Spleen (tissue), 13 donors: ENCODE measurements around the gene ZFHX2. TPM values are rescaled to one million over a fixed set of nuclear protein-coding genes. Genes with fewer than 3 reads are reported as not detected.
"Not testable (repeated sequence)": the region's sequence is repeated elsewhere in the genome, so short reads cannot be mapped to it uniquely, and the experiment has no call there.

Experiments used
- DNase-seq: peaks from one replicate; pipeline ENCODE4 v3.0.0-alpha.2; 2020
- H3K27ac ChIP-seq, 8 donors: fragments of 200-600 bp; sonication (generic) in 7 of 8; 1 replicate in 4 of 8; 2 replicates in 4 of 8; pipeline versions ENCODE4 v1.5.0 to v1.8.0; 2016 to 2021; ENCODE audit warnings: inconsistent platforms in 4 of 8, mild to moderate bottlenecking in 4 of 8, moderate library complexity in 1 of 8
- H3K27me3 ChIP-seq, 7 donors: fragments of 200-600 bp; sonication (generic) in 6 of 7; replicated peaks in 1 of 7; 1 replicate in 4 of 7; 2 replicates in 3 of 7; pipeline versions ENCODE4 v1.5.0 to v1.8.0; 2016 to 2021; ENCODE audit warnings: inconsistent platforms in 3 of 7, mild to moderate bottlenecking in 1 of 7
- H3K36me3 ChIP-seq, 6 donors: fragments of 200-600 bp; sonication (generic) in 5 of 6; 1 replicate in 4 of 6; 2 replicates in 2 of 6; pipeline versions ENCODE4 v1.5.0 to v1.8.0; 2016 to 2021; ENCODE audit warnings: inconsistent platforms in 2 of 6
- H3K4me1 ChIP-seq, 6 donors: fragments of 200-600 bp; sonication (generic) in 5 of 6; 1 replicate in 3 of 6; 2 replicates in 3 of 6; pipeline versions ENCODE4 v1.5.0 to v1.8.0; 2016 to 2021; ENCODE audit warnings: inconsistent platforms in 3 of 6
- H3K4me3 ChIP-seq, 8 donors: fragments of 200-600 bp; sonication (generic) in 7 of 8; 1 replicate in 4 of 8; 2 replicates in 4 of 8; pipeline versions ENCODE4 v1.5.0 to v1.8.0; 2016 to 2021; ENCODE audit warnings: inconsistent platforms in 4 of 8, mild to moderate bottlenecking in 4 of 8, moderate library complexity in 2 of 8
- H3K9me3 ChIP-seq, 8 donors: fragments of 200-600 bp; sonication (generic) in 7 of 8; 1 replicate in 4 of 8; 2 replicates in 4 of 8; pipeline versions ENCODE4 v1.5.0 to v1.8.0; 2016 to 2021; ENCODE audit warnings: inconsistent platforms in 4 of 8
- POLR2A ChIP-seq, 3 donors: fragments of 450-650 bp; IDR thresholded peaks; one replicate each; pipeline ENCODE4 v1.5.1; 2017; ENCODE audit warnings: antibody characterized with exemption in 3 of 3, mild to moderate bottlenecking in 1 of 3
- POLR2AphosphoS5 ChIP-seq, 3 donors: sonication (generic); formaldehyde crosslinking; IDR thresholded peaks; one replicate each; pipeline ENCODE4 v1.5.1; 2017; ENCODE audit warnings: antibody characterized with exemption in 3 of 3
- WGBS, 5 donors: extraction: QIAGEN DNeasy Blood & Tissue Kit in 3 of 5; methylation state at CpG; one replicate each; pipeline versions ENCODE4 v1.1.5 to v1.1.7; 2013 to 2018; 5-methylcytosine and 5-hydroxymethylcytosine counted together
- intact Hi-C: fragments of 100-400 bp; cut with DNase I; formaldehyde crosslinking; loops from one replicate; pipeline ENCODE4 v1.15.0; 2023; ENCODE audit warnings: low total_unique reads
- long read RNA-seq, 2 donors: transcript quantifications; one replicate each; lab custom pipeline, GENCODE V29; 2026
- polyA plus RNA-seq, 3 donors: library from polyadenylated mRNA; stranded (reverse); fragments of 200-250 nt; gene quantifications; one replicate each; pipeline ENCODE4 v1.2.1, GENCODE V29; 2013
- total RNA-seq, 7 donors: library from RNA; depleted of rRNA in 3 of 7; stranded (reverse); fragments of >200 nt in 3 of 7; fragmentation: NEBNext Ultra II Directional in 4 of 7; extraction: Animal tissue kit (Norgen Biotek cat#: 25700) in 4 of 7; gene quantifications; one replicate each; pipeline versions ENCODE4 v1.1.0 to v1.2.1, GENCODE V29; 2016 to 2021
- TF ChIP-seq, protein P1 (sequence below), 11 experiments: fragments of 200-600 bp in 7 of 11; fragments of 450-650 bp in 4 of 11; sonication (generic) in 4 of 11; IDR thresholded peaks in 8 of 11; conservative IDR thresholded peaks in 3 of 11; 1 replicate in 7 of 11; 2 replicates in 4 of 11; pipeline versions ENCODE4 v1.4.0 to v1.8.0; 2016 to 2021; ENCODE audit warnings: antibody characterized with exemption in 11 of 11, inconsistent platforms in 4 of 11, mild to moderate bottlenecking in 1 of 11
- donor health status: healthy with polysubstance abuse.
- donor health status: DM: no; HTN: no; CAD: no; lungs with moderate emphysema.
- donor health status: DM: no; HTN: no; CAD: no.
- donor health status: Bipolar disorder and iron deficiency.
- donor health status: healthy.
- donor health status: DM: no; HTN: no; CAD: no.
- donor health status: DM: yes; HTN: yes; CAD: no.

Gene ZFHX2
- total RNA-seq, result 1 to 10 TPM in 5 of 7 donors, under 1 TPM in 2; 0.42 to 2.9 (median 1.5) TPM
- under 1 TPM; 0.09 to 0.35 (median 0.11) TPM for polyA plus RNA-seq
- long read RNA-seq, donor 1, result 0 reads
- long read RNA-seq, donor 2, result 0 reads

DNA sequence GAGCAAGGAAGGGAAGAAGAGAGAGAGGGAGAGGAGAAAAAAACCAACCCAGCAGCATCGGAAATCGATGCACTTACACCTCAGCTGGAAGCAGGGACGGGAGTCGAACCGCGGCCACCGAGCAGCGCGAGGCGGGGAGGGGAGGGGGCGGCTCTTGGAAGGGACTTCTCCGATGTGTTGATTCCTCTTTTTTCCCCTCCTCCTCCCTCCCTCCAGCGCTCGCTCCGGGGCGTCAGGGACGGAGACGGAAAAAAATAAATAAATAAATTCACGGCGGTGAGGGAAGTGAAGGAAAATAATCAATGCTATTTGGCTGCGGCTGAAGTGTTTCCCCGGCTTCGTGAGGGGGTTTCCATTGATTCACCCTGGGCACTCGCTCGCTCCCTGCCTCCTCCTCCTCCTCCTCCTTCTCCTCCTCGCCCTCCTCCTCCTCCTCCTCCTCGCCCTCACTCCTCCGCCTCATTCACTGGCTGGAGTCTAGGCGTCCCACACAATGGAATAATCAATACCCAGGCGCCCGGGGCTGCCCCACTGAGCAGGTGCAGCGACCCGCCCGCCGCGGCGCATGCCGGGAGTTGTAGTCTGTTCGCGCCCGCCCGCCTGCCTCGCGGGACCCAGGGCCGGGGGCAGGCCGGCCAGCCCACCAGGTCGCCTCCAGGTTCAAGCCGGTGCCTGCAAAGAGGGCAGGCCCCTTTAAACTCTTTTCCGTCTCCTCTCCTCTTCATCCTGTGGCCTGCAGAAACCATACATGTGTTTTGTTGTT is at the start of gene ZFHX2:
TSS of gene ZFHX2 (minus strand) at position 500 of the 763 bp plus-strand sequence. CDS start 16,440 bp downstream, outside the sequence.
- intact Hi-C loops, result no loop called here
- peaks cover 4 to 51% (median 29%) of the 10 kb centered on the region in 6 donors for H3K4me1 ChIP-seq
- H3K4me3 ChIP-seq, result peak within 1 kb of the TSS; percentile 49 to 80 (median 72)
- H3K27ac ChIP-seq, result peak within 1 kb of the TSS; percentile 38 to 77 (median 58)
- peaks cover 0 to 11% (median 0%) of the 10 kb centered on the region in 7 donors for H3K27me3 ChIP-seq
- TF ChIP-seq POLR2A (IDR thresholded peaks at IDR 0.05) (no peak), POLR2AphosphoS5 (IDR thresholded peaks at IDR 0.05) (peak; percentile 33 to 69 (median 59))
- no peaks in the 10 kb centered on the region for H3K36me3 ChIP-seq
- no peaks in the 10 kb centered on the region for H3K9me3 ChIP-seq
- peak; percentile 95 for DNase-seq
- 0 to 1% (median 1%) methylated on average over 37 to 49 of the region's 49 CpGs for WGBS, 5 donors

DNA sequence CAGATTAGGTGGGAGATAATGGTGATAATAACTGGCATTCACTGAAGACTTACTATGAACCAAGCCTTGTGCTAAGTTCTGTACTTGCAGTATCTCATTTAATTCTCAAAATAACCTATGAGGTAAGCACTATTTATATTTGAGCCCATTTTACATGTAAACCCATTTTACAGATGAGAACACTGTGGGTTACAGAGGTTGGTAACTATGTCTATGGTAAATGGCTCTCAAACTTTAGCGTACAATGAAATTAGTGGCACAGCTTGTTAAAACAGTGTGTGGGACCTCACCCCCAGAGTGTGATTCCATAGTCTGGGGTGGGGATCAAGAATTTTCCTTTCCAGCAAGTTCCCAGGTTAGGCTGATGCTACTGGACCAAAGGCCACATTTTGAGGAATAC is 49.2 kb upstream of the ZFHX2 start:
- Histone ChIP-seq H3K27me3 (no peaks in the 10 kb centered on the region), H3K4me3 (no peak overlapping the region), H3K27ac (no peak overlapping the region), H3K36me3 (no peaks in the 10 kb centered on the region), H3K9me3 (peaks cover 0 to 12% (median 8%) of the 10 kb centered on the region in 8 donors), H3K4me1 (no peaks in the 10 kb centered on the region)
- WGBS, 5 donors, result 96 to 100% (median 100%) methylated on average over 1 of the region's 1 CpG
- no peak for DNase-seq
- intact Hi-C loops, result no loop called here
- TF ChIP-seq, protein P1, sequence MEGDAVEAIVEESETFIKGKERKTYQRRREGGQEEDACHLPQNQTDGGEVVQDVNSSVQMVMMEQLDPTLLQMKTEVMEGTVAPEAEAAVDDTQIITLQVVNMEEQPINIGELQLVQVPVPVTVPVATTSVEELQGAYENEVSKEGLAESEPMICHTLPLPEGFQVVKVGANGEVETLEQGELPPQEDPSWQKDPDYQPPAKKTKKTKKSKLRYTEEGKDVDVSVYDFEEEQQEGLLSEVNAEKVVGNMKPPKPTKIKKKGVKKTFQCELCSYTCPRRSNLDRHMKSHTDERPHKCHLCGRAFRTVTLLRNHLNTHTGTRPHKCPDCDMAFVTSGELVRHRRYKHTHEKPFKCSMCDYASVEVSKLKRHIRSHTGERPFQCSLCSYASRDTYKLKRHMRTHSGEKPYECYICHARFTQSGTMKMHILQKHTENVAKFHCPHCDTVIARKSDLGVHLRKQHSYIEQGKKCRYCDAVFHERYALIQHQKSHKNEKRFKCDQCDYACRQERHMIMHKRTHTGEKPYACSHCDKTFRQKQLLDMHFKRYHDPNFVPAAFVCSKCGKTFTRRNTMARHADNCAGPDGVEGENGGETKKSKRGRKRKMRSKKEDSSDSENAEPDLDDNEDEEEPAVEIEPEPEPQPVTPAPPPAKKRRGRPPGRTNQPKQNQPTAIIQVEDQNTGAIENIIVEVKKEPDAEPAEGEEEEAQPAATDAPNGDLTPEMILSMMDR (IDR thresholded peaks at IDR 0.05 in 8 of 11, conservative IDR thresholded peaks at IDR 0.05 in 3 of 11), result no peak
- no peak for TF ChIP-seq POLR2A (IDR thresholded peaks at IDR 0.05)
- TF ChIP-seq POLR2AphosphoS5 (IDR thresholded peaks at IDR 0.05), result no peak

DNA sequence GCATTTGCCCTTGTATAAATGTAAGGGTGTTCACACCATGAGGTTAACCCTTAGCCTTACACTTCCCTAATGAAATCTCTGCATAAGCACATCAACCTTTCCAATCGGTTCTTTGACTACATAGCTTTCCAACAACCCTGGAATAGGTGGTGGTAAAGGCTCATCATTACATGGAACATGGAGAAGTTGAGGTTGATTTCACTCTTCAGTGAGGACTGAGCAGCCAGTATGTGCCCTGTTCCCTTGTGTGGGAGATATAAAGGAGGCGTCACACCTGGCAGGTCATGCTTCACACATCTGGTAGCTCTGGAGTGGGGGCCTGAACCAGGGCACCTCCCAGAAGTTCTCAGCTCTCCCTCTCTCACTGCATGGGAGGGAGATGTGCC is 48.8 kb upstream of the ZFHX2 start:
- Histone ChIP-seq H3K27me3 (no peaks in the 10 kb centered on the region), H3K36me3 (no peaks in the 10 kb centered on the region), H3K4me1 (no peaks in the 10 kb centered on the region), H3K9me3 (peaks cover 0 to 12% (median 8%) of the 10 kb centered on the region in 8 donors), H3K4me3 (no peak overlapping the region), H3K27ac (no peak overlapping the region)
- 37 to 93% (median 87%) methylated on average over 2 of the region's 2 CpGs for WGBS, 5 donors
- TF ChIP-seq POLR2AphosphoS5 (IDR thresholded peaks at IDR 0.05) (no peak), POLR2A (IDR thresholded peaks at IDR 0.05) (no peak)
- TF ChIP-seq, protein P1 (IDR thresholded peaks at IDR 0.05 in 8 of 11, conservative IDR thresholded peaks at IDR 0.05 in 3 of 11), result no peak
- intact Hi-C loops, result no loop called here
- DNase-seq, result no peak

DNA sequence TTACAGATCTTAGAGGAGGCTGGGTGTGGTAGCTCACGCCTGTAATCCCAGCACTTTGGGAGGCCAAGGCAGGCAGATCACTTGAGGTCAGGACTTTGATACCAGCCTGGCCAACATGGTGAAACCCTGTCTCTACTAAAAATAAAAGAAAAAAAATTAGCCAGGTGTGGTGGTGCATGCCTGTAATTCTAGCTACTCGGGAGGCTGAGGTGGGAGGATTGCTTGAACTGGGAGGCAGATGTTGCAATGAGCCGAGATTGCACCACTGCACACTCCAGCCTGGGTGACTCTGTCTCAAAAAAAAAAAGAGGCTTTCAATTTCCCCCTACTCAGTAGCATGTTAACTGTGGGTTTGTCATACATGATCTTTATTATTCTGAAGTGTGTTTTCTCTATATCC is 42.6 kb upstream of the ZFHX2 start:
- H3K36me3 ChIP-seq, H3K27ac ChIP-seq, DNase-seq, intact Hi-C loops, H3K27me3 ChIP-seq, H3K4me3 ChIP-seq, H3K9me3 ChIP-seq, H3K4me1 ChIP-seq: not testable (repeated sequence)
- 70 to 85% (median 78%) methylated on average over 3 of the region's 3 CpGs for WGBS, 5 donors

DNA sequence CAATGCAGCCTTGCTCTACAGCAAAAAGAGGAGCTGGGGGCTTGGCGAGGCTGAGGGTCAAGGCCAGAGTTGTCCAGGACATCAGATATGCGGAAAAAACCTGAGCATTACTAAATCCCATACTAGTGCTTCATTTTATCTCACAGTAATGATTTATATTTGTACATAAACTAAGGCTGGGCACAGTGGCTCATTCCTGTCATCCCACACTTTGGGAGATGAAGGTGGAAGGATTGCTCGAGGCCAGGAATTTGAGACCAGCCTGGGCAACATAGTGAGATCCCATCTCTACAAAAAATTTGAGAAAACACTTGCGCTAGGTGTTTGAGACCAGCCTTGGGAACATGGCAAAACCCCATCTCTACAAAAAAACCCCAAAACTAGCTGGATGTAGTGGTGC is 38.6 kb upstream of the ZFHX2 start:
- Histone ChIP-seq H3K9me3 (no peaks in the 10 kb centered on the region), H3K27ac (no peak overlapping the region), H3K4me1 (peaks cover 6 to 11% (median 9%) of the 10 kb centered on the region in 6 donors), H3K4me3 (no peak overlapping the region), H3K27me3 (peaks cover 0 to 12% (median 0%) of the 10 kb centered on the region in 7 donors), H3K36me3 (no peaks in the 10 kb centered on the region)
- 82 to 94% (median 89%) methylated on average over 4 of the region's 4 CpGs for WGBS, 5 donors
- intact Hi-C loops, result no loop called here
- DNase-seq, result no peak
- TF ChIP-seq, protein P1 (IDR thresholded peaks at IDR 0.05 in 8 of 11, conservative IDR thresholded peaks at IDR 0.05 in 3 of 11), result no peak
- no peak for TF ChIP-seq POLR2AphosphoS5 (IDR thresholded peaks at IDR 0.05)
- TF ChIP-seq POLR2A (IDR thresholded peaks at IDR 0.05), result no peak
